ENCODE results near the gene FBXW8.

FBXW8 gene

DNA sequence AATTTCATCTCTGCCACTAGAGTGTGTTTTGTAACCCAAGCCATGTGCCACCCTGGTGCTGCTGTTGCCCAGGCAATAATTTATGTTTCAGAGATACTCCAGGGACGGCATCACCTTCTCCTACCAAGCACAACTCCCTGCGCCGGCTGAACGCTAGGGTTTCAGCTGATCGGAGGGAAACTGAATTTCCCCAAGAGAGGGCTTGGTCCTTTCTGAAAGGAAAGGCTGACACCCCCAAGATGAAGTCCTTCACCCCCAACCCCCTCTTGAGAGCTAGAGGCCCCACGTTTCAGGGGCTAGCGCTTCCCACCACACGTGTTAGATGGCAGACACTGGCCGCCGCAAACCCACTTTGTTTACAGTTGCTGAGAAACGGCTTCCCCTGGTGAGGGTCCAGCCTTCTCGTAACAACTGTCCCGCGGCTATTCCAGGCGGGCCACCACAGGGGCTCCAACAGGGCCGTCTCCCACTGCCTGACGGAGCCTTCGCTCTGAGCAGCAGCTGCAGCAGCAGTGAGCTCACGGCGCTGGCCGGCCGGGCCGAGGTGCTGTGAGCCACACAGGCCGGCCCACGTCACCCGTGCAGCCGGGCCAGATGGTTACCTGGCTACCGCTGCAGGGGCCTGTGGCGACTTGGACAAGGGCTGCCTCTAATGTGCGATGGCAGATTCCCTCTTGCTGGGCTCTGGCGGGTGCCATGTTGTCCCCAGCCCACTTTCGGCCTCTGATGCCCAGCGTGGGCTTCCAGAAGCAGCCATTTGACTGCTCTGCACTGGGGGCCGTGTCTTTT lies 122.0 kb downstream of the FBXW8 start:
- Histone ChIP-seq H3F3A (ENCODE audit: insufficient read depth, low read length) (no peaks in the 10 kb centered on the region), H3K79me2 (ENCODE audit: low read length) (no peaks in the 10 kb centered on the region), H3K27me3 (replicated peaks; ENCODE audit: insufficient read depth, low read length) (no peaks in the 10 kb centered on the region), H3K4me1 (ENCODE audit: low read length) (no peaks in the 10 kb centered on the region), H2AFZ (ENCODE audit: low read length) (no peak overlapping the region), H3K9me2 (replicated peaks; ENCODE audit: insufficient read depth, low read length) (no peaks in the 10 kb centered on the region), H3K4me2 (ENCODE audit: low read depth, low read length) (no peak overlapping the region), H4K20me1 (ENCODE audit: insufficient read depth, low read length) (no peaks in the 10 kb centered on the region), H3K27ac (ENCODE audit: low read length) (no peak overlapping the region), H3K4me3 (ENCODE audit: low read length) (no peak overlapping the region), H3K9me3 (replicated peaks; ENCODE audit: insufficient read depth, low read length) (no peaks in the 10 kb centered on the region), H3K36me3 (replicated peaks; ENCODE audit: insufficient read depth, low read length) (no peaks in the 10 kb centered on the region), H3K9ac (ENCODE audit: low read length) (no peak overlapping the region)
- TF ChIP-seq, protein P1, sequence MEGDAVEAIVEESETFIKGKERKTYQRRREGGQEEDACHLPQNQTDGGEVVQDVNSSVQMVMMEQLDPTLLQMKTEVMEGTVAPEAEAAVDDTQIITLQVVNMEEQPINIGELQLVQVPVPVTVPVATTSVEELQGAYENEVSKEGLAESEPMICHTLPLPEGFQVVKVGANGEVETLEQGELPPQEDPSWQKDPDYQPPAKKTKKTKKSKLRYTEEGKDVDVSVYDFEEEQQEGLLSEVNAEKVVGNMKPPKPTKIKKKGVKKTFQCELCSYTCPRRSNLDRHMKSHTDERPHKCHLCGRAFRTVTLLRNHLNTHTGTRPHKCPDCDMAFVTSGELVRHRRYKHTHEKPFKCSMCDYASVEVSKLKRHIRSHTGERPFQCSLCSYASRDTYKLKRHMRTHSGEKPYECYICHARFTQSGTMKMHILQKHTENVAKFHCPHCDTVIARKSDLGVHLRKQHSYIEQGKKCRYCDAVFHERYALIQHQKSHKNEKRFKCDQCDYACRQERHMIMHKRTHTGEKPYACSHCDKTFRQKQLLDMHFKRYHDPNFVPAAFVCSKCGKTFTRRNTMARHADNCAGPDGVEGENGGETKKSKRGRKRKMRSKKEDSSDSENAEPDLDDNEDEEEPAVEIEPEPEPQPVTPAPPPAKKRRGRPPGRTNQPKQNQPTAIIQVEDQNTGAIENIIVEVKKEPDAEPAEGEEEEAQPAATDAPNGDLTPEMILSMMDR (IDR thresholded peaks at IDR 0.05; ENCODE audit: low read length) = no peak
- TF ChIP-seq EZH2phosphoT487 (IDR thresholded peaks at IDR 0.05; ENCODE audit: low read length) (no peak), EZH2 (optimal IDR thresholded peaks at IDR 0.05; ENCODE audit: low read depth, low read length) (no peak)
- DNase-seq = no peak

GRCh38 chr12:117033382-117034221 lies 122.9 kb downstream of the FBXW8 start:
- no peaks in the 10 kb centered on the region for H3K4me1 ChIP-seq (ENCODE audit: low read length)
- DNase-seq = no peak
- H3K4me3 ChIP-seq (ENCODE audit: low read length) = no peak overlapping the region
- TF ChIP-seq, protein P1 (IDR thresholded peaks at IDR 0.05; ENCODE audit: low read length) = no peak
- TF ChIP-seq EZH2 (optimal IDR thresholded peaks at IDR 0.05; ENCODE audit: low read depth, low read length) = no peak
- TF ChIP-seq EZH2phosphoT487 (IDR thresholded peaks at IDR 0.05; ENCODE audit: low read length) = no peak
- no peaks in the 10 kb centered on the region for H3K36me3 ChIP-seq (replicated peaks; ENCODE audit: insufficient read depth, low read length)
- H3K9ac ChIP-seq (ENCODE audit: low read length) = no peak overlapping the region
- no peaks in the 10 kb centered on the region for H3K9me3 ChIP-seq (replicated peaks; ENCODE audit: insufficient read depth, low read length)
- H3K27ac ChIP-seq (ENCODE audit: low read length) = no peak overlapping the region
- no peaks in the 10 kb centered on the region for H3K79me2 ChIP-seq (ENCODE audit: low read length)
- H2AFZ ChIP-seq (ENCODE audit: low read length) = no peak overlapping the region
- H4K20me1 ChIP-seq (ENCODE audit: insufficient read depth, low read length) = no peaks in the 10 kb centered on the region
- H3K4me2 ChIP-seq (ENCODE audit: low read depth, low read length) = no peak overlapping the region
- H3K9me2 ChIP-seq (replicated peaks; ENCODE audit: insufficient read depth, low read length) = no peaks in the 10 kb centered on the region
- no peaks in the 10 kb centered on the region for H3K27me3 ChIP-seq (replicated peaks; ENCODE audit: insufficient read depth, low read length)
- no peaks in the 10 kb centered on the region for H3F3A ChIP-seq (ENCODE audit: insufficient read depth, low read length)

DNA sequence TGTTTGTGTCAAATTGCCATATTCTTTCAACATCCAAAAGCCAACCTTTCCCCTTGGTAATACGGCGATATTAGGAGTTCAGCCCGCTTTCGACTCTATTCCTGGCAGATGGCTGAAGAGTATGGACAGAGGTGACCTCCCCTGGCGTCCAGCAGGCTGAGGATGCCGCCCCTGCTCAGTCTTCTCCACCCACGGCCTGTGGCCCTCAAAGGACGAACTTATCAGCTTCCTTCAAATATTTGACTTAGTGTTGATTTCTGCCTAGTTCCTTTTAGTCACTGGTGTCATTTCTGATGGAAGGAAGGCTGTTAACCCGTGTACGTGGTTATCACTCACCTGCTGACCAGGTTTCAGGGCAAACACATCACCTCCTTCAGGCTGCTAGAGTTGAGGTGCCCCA lies 123.5 kb downstream of the FBXW8 start:
- no peak for TF ChIP-seq EZH2 (optimal IDR thresholded peaks at IDR 0.05; ENCODE audit: low read depth, low read length)
- TF ChIP-seq, protein P1 (IDR thresholded peaks at IDR 0.05; ENCODE audit: low read length) = no peak
- TF ChIP-seq EZH2phosphoT487 (IDR thresholded peaks at IDR 0.05; ENCODE audit: low read length) = no peak
- Histone ChIP-seq H3K36me3 (replicated peaks; ENCODE audit: insufficient read depth, low read length) (no peaks in the 10 kb centered on the region), H3K4me3 (ENCODE audit: low read length) (no peak overlapping the region), H3K9me3 (replicated peaks; ENCODE audit: insufficient read depth, low read length) (no peaks in the 10 kb centered on the region), H2AFZ (ENCODE audit: low read length) (no peak overlapping the region), H3K27me3 (replicated peaks; ENCODE audit: insufficient read depth, low read length) (no peaks in the 10 kb centered on the region), H3F3A (ENCODE audit: insufficient read depth, low read length) (no peaks in the 10 kb centered on the region), H3K4me1 (ENCODE audit: low read length) (no peaks in the 10 kb centered on the region), H3K4me2 (ENCODE audit: low read depth, low read length) (no peak overlapping the region), H4K20me1 (ENCODE audit: insufficient read depth, low read length) (no peaks in the 10 kb centered on the region), H3K9ac (ENCODE audit: low read length) (no peak overlapping the region), H3K79me2 (ENCODE audit: low read length) (no peaks in the 10 kb centered on the region), H3K9me2 (replicated peaks; ENCODE audit: insufficient read depth, low read length) (no peaks in the 10 kb centered on the region), H3K27ac (ENCODE audit: low read length) (no peak overlapping the region)
- DNase-seq = no peak

Data from MM.1S (cell line).